Body of pancreas (tissue), 4 donors: ENCODE results near the gene SNRNP48.

Experiments
- CTCF ChIP-seq, 7 experiments: fragments of 450-650 bp in 4 of 7; fragments of 200-600 bp in 3 of 7; sonication (generic) in 3 of 7; IDR thresholded peaks; one replicate each; pipeline ENCODE4 v1.5.1; 2016 to 2019; ENCODE audit warnings: antibody characterized with exemption in 7 of 7
- POLR2A ChIP-seq, 3 donors: fragments of 450-650 bp; IDR thresholded peaks; one replicate each; pipeline ENCODE4 v1.6.1; 2016; ENCODE audit warnings: antibody characterized with exemption in 3 of 3, mild to moderate bottlenecking in 2 of 3

GRCh38 chr6:7656355-7656754 is 66.4 kb downstream of the SNRNP48 start:
- TF ChIP-seq CTCF (IDR thresholded peaks at IDR 0.05) (no peak), POLR2A (IDR thresholded peaks at IDR 0.05) (no peak)
